Bone marrow (tissue), 2 donors: ENCODE results near the gene TGFB2.

Experiments used
- DNase-seq, 2 donors: peaks; one replicate each; lab custom pipeline; 2025; lab: John Stamatoyannopoulos, UW

Gene TGFB2

DNA sequence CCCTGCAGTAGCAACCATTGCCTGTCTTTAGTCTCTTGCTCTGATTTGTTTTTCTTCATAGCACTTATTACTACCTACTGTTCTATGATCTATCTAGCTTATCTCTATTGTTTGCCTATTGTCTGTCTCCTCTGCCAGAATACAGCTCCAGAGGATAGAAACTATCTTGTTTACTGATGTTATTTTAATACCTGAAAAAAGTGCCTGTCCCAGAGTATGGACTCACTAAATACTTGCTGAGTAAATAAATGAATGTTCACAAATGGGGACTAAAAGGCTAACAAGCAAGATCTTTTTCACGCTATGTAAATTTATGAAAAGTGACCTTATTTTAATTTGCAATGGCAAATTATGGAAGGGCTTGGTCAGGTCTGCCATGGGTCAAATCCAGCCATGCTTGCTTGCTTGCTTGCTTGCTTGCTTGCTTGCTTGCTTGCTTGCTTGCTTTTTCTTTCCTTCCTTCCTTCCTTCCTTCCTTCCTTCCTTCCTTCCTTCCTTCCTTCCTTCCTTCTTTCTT, 145.3 kb downstream of the TGFB2 start:
- no peak for DNase-seq

GRCh38 chr1:218492874-218493273, 147.7 kb downstream of the TGFB2 start:
- no peak for DNase-seq

DNA sequence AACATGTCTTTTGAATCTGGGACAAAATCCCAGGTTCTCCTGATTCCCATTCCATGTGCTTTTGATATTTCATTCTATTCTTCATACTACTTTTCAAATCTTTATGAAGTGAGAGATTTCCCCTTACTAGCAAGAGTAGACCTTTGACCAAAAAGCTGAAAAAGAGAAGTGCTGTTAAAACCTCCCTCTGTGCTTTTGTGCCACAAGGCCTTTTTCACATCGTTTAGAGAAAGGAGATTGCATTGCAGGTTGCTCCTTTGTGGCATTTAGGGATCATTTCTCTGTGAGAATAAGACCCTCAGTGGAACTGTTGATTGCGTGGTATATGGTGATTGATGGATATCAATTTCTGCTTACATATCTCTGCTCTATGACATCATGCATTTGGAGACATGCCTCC, 148.8 kb downstream of the TGFB2 start:
- no peak for DNase-seq
